Measurements from ENCODE around the gene RAPGEF1. TPM values are rescaled to one million over a fixed set of nuclear protein-coding genes. Genes with fewer than 3 reads are reported as not detected.

RAPGEF1 gene
- total and polyA plus RNA-seq, 2 experiments from 2014 or later = 3.3 to 24.1 TPM

DNA sequence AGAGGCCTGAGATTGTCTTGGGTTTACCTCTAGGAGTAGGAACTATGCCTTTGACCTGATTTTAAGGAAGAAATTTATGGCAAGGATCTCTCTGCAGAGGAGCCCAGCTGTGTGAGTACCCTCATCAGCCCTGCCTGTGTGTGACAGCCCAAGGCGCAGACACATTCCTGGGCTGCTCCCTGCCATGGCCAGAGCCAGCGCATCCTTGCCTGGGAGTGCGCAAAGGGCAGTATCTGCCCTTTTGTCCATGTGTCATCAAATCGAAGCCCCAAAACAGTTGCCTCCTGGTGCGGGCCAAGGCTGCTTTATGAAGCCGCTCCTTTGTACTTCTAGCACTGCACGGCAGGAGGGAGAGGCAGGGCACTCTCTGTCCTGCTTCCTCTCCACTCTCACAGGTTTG lies 142.6 kb downstream of the RAPGEF1 start:
- H3K79me2 ChIP-seq (ENCODE audit: insufficient read depth) = no peaks in the 10 kb centered on the region
- no peaks in the 10 kb centered on the region for H3K9me2 ChIP-seq (ENCODE audit: insufficient read depth)
- no peaks in the 10 kb centered on the region for H4K20me1 ChIP-seq (ENCODE audit: insufficient read depth)
- H3K4me1 ChIP-seq (ENCODE audit: insufficient read depth) = no peaks in the 10 kb centered on the region
- H3K27me3 ChIP-seq (replicated peaks; ENCODE audit: insufficient read depth) = no peaks in the 10 kb centered on the region
- no peak overlapping the region for H3K9ac ChIP-seq
- WGBS, 2 experiments (ENCODE audit: low coverage in 1 of 2, low lambda C conversion rate in 2 of 2, missing lambda C conversion rate in 2 of 2) = 91 to 96% methylated on average over 7 of the region's 7 CpGs
- H3K4me3 ChIP-seq = no peak overlapping the region
- H3K4me2 ChIP-seq (ENCODE audit: unreplicated experiment) = no peak overlapping the region
- DNase-seq = no peak
- in situ Hi-C loops (cut with MboI) = no loop called here
- TF ChIP-seq EZH2phosphoT487 (IDR thresholded peaks at IDR 0.05; ENCODE audit: insufficient read depth, low read depth) (no peak), EZH2 (IDR thresholded peaks at IDR 0.05; ENCODE audit: insufficient read depth, poor library complexity, severe bottlenecking) (no peak)
- H3K27ac ChIP-seq = no peak overlapping the region
- H3F3A ChIP-seq (ENCODE audit: insufficient read depth) = no peaks in the 10 kb centered on the region
- H3K36me3 ChIP-seq (ENCODE audit: low read depth) = no peaks in the 10 kb centered on the region
- H3K9me3 ChIP-seq (ENCODE audit: low read depth) = no peaks in the 10 kb centered on the region
- no peak overlapping the region for H2AFZ ChIP-seq

DNA sequence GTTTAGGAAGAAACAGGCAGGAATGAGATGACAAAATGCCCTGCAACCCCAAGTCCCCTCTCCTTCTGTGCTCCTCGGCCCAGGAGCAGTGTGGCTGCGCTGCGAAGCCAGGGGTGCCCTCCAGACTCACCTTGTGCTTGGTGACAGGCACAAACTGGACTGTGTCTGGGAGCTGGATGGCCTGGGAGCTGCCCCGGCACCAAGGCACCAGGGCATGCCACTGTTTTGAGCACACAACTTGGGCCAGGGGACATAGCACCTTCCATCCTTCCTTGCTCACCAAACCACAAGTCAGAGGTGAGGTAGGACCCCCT lies 143.5 kb downstream of the RAPGEF1 start:
- no peak overlapping the region for H3K27ac ChIP-seq
- H2AFZ ChIP-seq = no peak overlapping the region
- no peaks in the 10 kb centered on the region for H3K79me2 ChIP-seq (ENCODE audit: insufficient read depth)
- no peak overlapping the region for H3K4me2 ChIP-seq (ENCODE audit: unreplicated experiment)
- no peak overlapping the region for H3K9ac ChIP-seq
- TF ChIP-seq EZH2phosphoT487 (IDR thresholded peaks at IDR 0.05; ENCODE audit: insufficient read depth, low read depth) (no peak), EZH2 (IDR thresholded peaks at IDR 0.05; ENCODE audit: insufficient read depth, poor library complexity, severe bottlenecking) (no peak)
- no peaks in the 10 kb centered on the region for H4K20me1 ChIP-seq (ENCODE audit: insufficient read depth)
- H3K4me3 ChIP-seq = no peak overlapping the region
- H3K36me3 ChIP-seq (ENCODE audit: low read depth) = no peaks in the 10 kb centered on the region
- H3K27me3 ChIP-seq (replicated peaks; ENCODE audit: insufficient read depth) = no peaks in the 10 kb centered on the region
- WGBS, 2 experiments (ENCODE audit: low coverage in 1 of 2, low lambda C conversion rate in 2 of 2, missing lambda C conversion rate in 2 of 2) = 89 to 95% methylated on average over 4 of the region's 4 CpGs
- no peaks in the 10 kb centered on the region for H3F3A ChIP-seq (ENCODE audit: insufficient read depth)
- H3K9me2 ChIP-seq (ENCODE audit: insufficient read depth) = no peaks in the 10 kb centered on the region
- in situ Hi-C loops (cut with MboI) = no loop called here
- no peaks in the 10 kb centered on the region for H3K4me1 ChIP-seq (ENCODE audit: insufficient read depth)
- no peak for DNase-seq
- no peaks in the 10 kb centered on the region for H3K9me3 ChIP-seq (ENCODE audit: low read depth)

DNA sequence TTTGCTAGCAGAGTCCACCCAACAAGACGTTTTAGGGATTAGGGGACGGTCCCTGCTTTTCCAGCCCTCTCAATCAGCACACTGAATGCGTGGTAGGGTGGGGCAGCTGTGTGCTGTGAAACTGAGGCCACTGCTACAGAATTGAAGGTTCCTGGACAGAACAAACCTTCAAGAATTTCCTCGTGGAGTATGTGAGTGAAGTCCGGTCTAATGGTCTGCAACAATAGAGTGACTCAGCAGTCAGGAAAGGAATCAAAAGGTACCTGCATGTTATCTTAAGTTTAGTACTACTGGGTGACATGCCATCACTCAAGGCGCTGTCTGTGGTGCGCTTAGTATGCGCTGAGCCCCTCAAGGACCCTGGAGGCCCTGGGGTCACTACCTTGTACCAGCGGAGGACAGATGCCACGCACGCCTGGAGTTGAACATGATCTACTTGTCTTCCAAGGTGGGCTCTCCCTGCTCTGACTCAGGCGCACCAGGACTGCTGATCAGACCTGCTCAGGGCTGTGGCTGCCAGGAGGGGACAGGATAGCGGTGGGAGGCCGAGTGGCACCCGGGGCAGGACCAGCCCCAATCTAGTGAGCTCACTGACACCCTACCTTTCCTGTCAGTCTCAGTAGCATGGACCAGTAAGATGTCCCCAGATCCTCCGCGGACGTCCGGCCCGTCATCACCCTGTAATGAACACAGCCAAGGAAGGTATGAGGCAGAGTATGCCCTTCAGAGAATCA lies 144.0 kb downstream of the RAPGEF1 start:
- no peak overlapping the region for H3K4me3 ChIP-seq
- H3K4me1 ChIP-seq (ENCODE audit: insufficient read depth) = no peaks in the 10 kb centered on the region
- 87 to 90% methylated on average over 20 of the region's 20 CpGs for WGBS, 2 experiments (ENCODE audit: low coverage in 1 of 2, low lambda C conversion rate in 2 of 2, missing lambda C conversion rate in 2 of 2)
- H3K9me2 ChIP-seq (ENCODE audit: insufficient read depth) = no peaks in the 10 kb centered on the region
- no peak for DNase-seq
- no peaks in the 10 kb centered on the region for H3K27me3 ChIP-seq (replicated peaks; ENCODE audit: insufficient read depth)
- no peak overlapping the region for H3K27ac ChIP-seq
- in situ Hi-C loops (cut with MboI) = no loop called here
- H3K9me3 ChIP-seq (ENCODE audit: low read depth) = no peaks in the 10 kb centered on the region
- no peaks in the 10 kb centered on the region for H3K36me3 ChIP-seq (ENCODE audit: low read depth)
- no peaks in the 10 kb centered on the region for H4K20me1 ChIP-seq (ENCODE audit: insufficient read depth)
- no peak for TF ChIP-seq EZH2phosphoT487 (IDR thresholded peaks at IDR 0.05; ENCODE audit: insufficient read depth, low read depth)
- no peak for TF ChIP-seq EZH2 (IDR thresholded peaks at IDR 0.05; ENCODE audit: insufficient read depth, poor library complexity, severe bottlenecking)
- no peaks in the 10 kb centered on the region for H3F3A ChIP-seq (ENCODE audit: insufficient read depth)
- no peak overlapping the region for H3K4me2 ChIP-seq (ENCODE audit: unreplicated experiment)
- H2AFZ ChIP-seq = no peak overlapping the region
- H3K9ac ChIP-seq = no peak overlapping the region
- no peaks in the 10 kb centered on the region for H3K79me2 ChIP-seq (ENCODE audit: insufficient read depth)

DNA sequence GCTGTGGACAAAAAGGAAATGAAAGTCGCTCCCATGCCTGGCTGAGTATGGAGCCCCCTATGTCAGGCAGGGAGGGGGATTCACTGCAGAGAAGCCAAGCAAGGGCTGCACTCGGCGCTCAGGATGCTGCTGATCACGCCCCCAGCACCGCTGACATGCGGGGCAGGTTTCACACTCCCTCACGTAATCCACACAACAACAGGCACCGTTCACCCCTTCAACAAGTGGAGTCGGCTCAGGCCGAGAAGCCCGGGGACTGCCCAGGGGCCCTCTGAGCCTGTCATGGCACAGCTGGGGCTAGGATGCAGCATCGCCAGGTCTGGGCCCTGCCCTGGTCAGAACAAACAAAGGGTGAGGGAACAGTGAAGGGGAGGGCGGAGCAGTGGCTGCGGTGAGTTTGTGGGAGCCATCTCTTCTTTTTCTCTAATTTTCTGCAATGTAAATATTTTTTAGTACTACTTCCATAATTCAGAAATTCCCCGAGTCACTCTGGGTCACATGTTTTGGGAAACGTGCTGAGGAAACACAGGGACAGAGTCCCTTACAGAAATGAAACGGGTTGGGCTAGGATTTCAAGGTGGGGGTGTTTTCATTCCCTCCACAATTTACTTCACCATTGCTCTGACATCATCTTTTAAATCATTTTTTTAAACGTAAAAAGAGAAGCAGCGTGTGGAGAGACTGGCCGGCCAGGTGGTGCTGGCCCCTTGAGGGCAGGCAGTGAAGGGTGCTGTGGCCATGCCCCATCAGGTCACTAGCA lies 144.8 kb downstream of the RAPGEF1 start:
- Histone ChIP-seq H3K4me1 (ENCODE audit: insufficient read depth) (no peaks in the 10 kb centered on the region), H3K79me2 (ENCODE audit: insufficient read depth) (no peaks in the 10 kb centered on the region), H3K4me3 (no peak overlapping the region), H3K4me2 (ENCODE audit: unreplicated experiment) (no peak overlapping the region), H3F3A (ENCODE audit: insufficient read depth) (no peaks in the 10 kb centered on the region), H3K9me2 (ENCODE audit: insufficient read depth) (no peaks in the 10 kb centered on the region), H4K20me1 (ENCODE audit: insufficient read depth) (no peaks in the 10 kb centered on the region), H2AFZ (no peak overlapping the region), H3K27me3 (replicated peaks; ENCODE audit: insufficient read depth) (no peaks in the 10 kb centered on the region), H3K9ac (no peak overlapping the region), H3K27ac (no peak overlapping the region), H3K36me3 (ENCODE audit: low read depth) (no peaks in the 10 kb centered on the region), H3K9me3 (ENCODE audit: low read depth) (no peaks in the 10 kb centered on the region)
- TF ChIP-seq EZH2phosphoT487 (IDR thresholded peaks at IDR 0.05; ENCODE audit: insufficient read depth, low read depth) (no peak), EZH2 (IDR thresholded peaks at IDR 0.05; ENCODE audit: insufficient read depth, poor library complexity, severe bottlenecking) (no peak)
- no peak for DNase-seq
- in situ Hi-C loops (cut with MboI) = no loop called here
- 82 to 85% methylated on average over 20 of the region's 20 CpGs for WGBS, 2 experiments (ENCODE audit: low coverage in 1 of 2, low lambda C conversion rate in 2 of 2, missing lambda C conversion rate in 2 of 2)
